ENCODE data around the gene CREB1.

DNA sequence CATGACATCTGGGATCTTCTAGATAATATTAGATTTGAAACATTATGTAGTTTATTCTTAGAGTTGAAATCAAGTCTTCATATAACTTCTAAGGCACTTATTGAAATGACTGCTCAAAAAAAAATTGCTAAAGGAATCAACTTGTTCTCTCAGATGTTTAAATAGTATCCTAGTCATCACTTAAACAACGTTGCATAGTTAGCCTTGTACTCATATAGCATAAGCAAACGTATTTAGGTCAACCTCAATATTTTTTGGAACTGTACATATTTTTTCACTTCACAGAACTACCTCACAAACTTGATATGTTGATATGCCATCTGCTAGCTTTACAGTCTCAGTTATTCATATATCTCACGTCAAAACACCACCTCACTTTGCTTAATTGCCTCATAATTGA is 47.1 kb upstream of the CREB1 start:
- TF ChIP-seq, protein P1, sequence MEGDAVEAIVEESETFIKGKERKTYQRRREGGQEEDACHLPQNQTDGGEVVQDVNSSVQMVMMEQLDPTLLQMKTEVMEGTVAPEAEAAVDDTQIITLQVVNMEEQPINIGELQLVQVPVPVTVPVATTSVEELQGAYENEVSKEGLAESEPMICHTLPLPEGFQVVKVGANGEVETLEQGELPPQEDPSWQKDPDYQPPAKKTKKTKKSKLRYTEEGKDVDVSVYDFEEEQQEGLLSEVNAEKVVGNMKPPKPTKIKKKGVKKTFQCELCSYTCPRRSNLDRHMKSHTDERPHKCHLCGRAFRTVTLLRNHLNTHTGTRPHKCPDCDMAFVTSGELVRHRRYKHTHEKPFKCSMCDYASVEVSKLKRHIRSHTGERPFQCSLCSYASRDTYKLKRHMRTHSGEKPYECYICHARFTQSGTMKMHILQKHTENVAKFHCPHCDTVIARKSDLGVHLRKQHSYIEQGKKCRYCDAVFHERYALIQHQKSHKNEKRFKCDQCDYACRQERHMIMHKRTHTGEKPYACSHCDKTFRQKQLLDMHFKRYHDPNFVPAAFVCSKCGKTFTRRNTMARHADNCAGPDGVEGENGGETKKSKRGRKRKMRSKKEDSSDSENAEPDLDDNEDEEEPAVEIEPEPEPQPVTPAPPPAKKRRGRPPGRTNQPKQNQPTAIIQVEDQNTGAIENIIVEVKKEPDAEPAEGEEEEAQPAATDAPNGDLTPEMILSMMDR (IDR thresholded peaks at IDR 0.05): no peak
- TF ChIP-seq EZH2 (IDR thresholded peaks at IDR 0.05; ENCODE audit: borderline replicate concordance, insufficient read depth, low read depth, low read length, poor library complexity, severe bottlenecking): no peak

Measured in B cell (primary cell).